ENCODE data around the gene TRAPPC10.

TRAPPC10 gene

GRCh38 chr21:44006017-44006619 is 6.0 kb upstream of the TRAPPC10 start:
- peak; percentile 88 for DNase-seq

- DNase-seq = peak; percentile 46
Measured at GRCh38 chr21:44006656-44007055, 5.5 kb upstream of the TRAPPC10 start.

- DNase-seq = no peak
Measured at GRCh38 chr21:44010429-44010828, 1.7 kb upstream of the TRAPPC10 start.

- no peak for DNase-seq
Measured at GRCh38 chr21:44011123-44011522, 986 bp upstream of the TRAPPC10 start.

GRCh38 chr21:44012474-44013379 is 618 bp downstream of the TRAPPC10 start:
- DNase-seq = peak; percentile 28

- DNase-seq = peak; percentile 23
Measured at GRCh38 chr21:44013380-44014088, 1.4 kb downstream of the TRAPPC10 start.

- DNase-seq = no peak
Measured at GRCh38 chr21:44017601-44018000, 5.5 kb downstream of the TRAPPC10 start.

GRCh38 chr21:44018127-44018526 is 6.0 kb downstream of the TRAPPC10 start:
- no peak for DNase-seq

- DNase-seq = no peak
Measured at GRCh38 chr21:44018813-44019567, 6.9 kb downstream of the TRAPPC10 start.

- no peak for DNase-seq
Measured at GRCh38 chr21:44019568-44019958, 7.5 kb downstream of the TRAPPC10 start.

GRCh38 chr21:44020551-44020950 is 8.4 kb downstream of the TRAPPC10 start:
- no peak for DNase-seq

- no peak for DNase-seq
Measured at GRCh38 chr21:44021064-44021463, 9.0 kb downstream of the TRAPPC10 start.

- DNase-seq = no peak
Measured at GRCh38 chr21:44024257-44024656, 12.1 kb downstream of the TRAPPC10 start.

- peak; percentile 47 for DNase-seq
Measured at GRCh38 chr21:44024887-44025353, 12.8 kb downstream of the TRAPPC10 start.

GRCh38 chr21:44027607-44028286 is 15.6 kb downstream of the TRAPPC10 start:
- no peak for DNase-seq

GRCh38 chr21:44028287-44028659 is 16.2 kb downstream of the TRAPPC10 start:
- no peak for DNase-seq

- DNase-seq = no peak
Measured at GRCh38 chr21:44029460-44030087, 17.5 kb downstream of the TRAPPC10 start.

- DNase-seq = no peak
Measured at GRCh38 chr21:44035244-44035643, 23.1 kb downstream of the TRAPPC10 start.

GRCh38 chr21:44038063-44038462 is 26.0 kb downstream of the TRAPPC10 start:
- no peak for DNase-seq

GRCh38 chr21:44039828-44040227 is 27.7 kb downstream of the TRAPPC10 start:
- DNase-seq = no peak

GRCh38 chr21:44043613-44044012 is 31.5 kb downstream of the TRAPPC10 start:
- DNase-seq = no peak

GRCh38 chr21:44046734-44047133 is 34.6 kb downstream of the TRAPPC10 start:
- no peak for DNase-seq

Measured in EL (cell line).